PC-9 (cell line): ENCODE data around the gene FGF1. TPM values are rescaled to one million over a fixed set of nuclear protein-coding genes. Genes with fewer than 3 reads are reported as not detected.

Source experiments
- BruUV-seq: library from RNA; stranded (reverse); fragments of 400-500 nt; replicated peaks from 2 replicates; lab custom pipeline; 2021; lab: Mats Ljungman, UMichigan
- CTCF ChIA-PET: fragments of 300-600 bp; sonication (Branson Sonifier 250); formaldehyde crosslinking; loops from one replicate; lab custom pipeline; 2022; ENCODE audit warnings: antibody characterized with exemption; lab: Charles Lee
- POLR2A ChIA-PET: fragments of 300-600 bp; sonication (Branson Sonifier 250); formaldehyde crosslinking; loops from one replicate; lab custom pipeline; 2022; ENCODE audit warnings: antibody characterized with exemption; ENCODE audit not compliant: unreplicated experiment; lab: Charles Lee
- DNase-seq, 2 experiments: peaks; one replicate each; pipeline versions ENCODE4 v3.0.0 to v3.0.0-alpha.2; 2015 to 2022; ENCODE audit warnings: mixed read lengths in 1 of 2
- H2AFZ ChIP-seq: fragments of 200-600 bp; sonication (generic); 2 replicates; pipeline ENCODE4 v1.8.1; 2017; ENCODE audit warnings: antibody characterized with exemption
- H3F3A ChIP-seq: fragments of 200-600 bp; sonication (generic); 2 replicates; pipeline ENCODE4 v1.8.1; 2017; ENCODE audit warnings: antibody characterized with exemption, mild to moderate bottlenecking, low read depth; ENCODE audit not compliant: insufficient read depth
- H3K27ac ChIP-seq: fragments of 200-600 bp; sonication (generic); 2 replicates; pipeline ENCODE4 v1.6.1; 2016; ENCODE audit warnings: mixed run types
- H3K27me3 ChIP-seq: fragments of 200-600 bp; sonication (generic); 2 replicates; pipeline ENCODE4 v1.6.1; 2016; ENCODE audit warnings: low read depth, mixed run types; ENCODE audit not compliant: insufficient read depth
- H3K36me3 ChIP-seq: fragments of 200-600 bp; sonication (generic); 2 replicates; pipeline ENCODE4 v1.6.1; 2016; ENCODE audit warnings: low read depth, mixed run types
- H3K4me1 ChIP-seq: fragments of 200-600 bp; sonication (generic); replicated peaks from 2 replicates; pipeline ENCODE4 v1.6.1; 2016; ENCODE audit warnings: mixed run types; ENCODE audit not compliant: insufficient read depth
- H3K4me2 ChIP-seq: fragments of 200-600 bp; sonication (generic); 2 replicates; pipeline ENCODE4 v1.6.1; 2017; ENCODE audit warnings: mixed run types
- H3K4me3 ChIP-seq: fragments of 200-600 bp; sonication (generic); 2 replicates; pipeline ENCODE4 v1.6.1; 2016; ENCODE audit warnings: mixed run types
- H3K79me2 ChIP-seq: fragments of 200-600 bp; sonication (generic); 2 replicates; pipeline ENCODE4 v1.6.1; 2017; ENCODE audit warnings: low read depth, mixed run types
- H3K9me2 ChIP-seq: fragments of 200-600 bp; sonication (generic); 2 replicates; pipeline ENCODE4 v1.8.1; 2017; ENCODE audit warnings: mild to moderate bottlenecking; ENCODE audit not compliant: insufficient read depth
- H3K9me3 ChIP-seq: fragments of 200-600 bp; sonication (generic); 2 replicates; pipeline ENCODE4 v1.8.1; 2016; ENCODE audit warnings: low read depth; ENCODE audit not compliant: insufficient read depth
- H4K20me1 ChIP-seq: fragments of 200-600 bp; sonication (generic); 2 replicates; pipeline ENCODE4 v1.8.1; 2017; ENCODE audit not compliant: insufficient read depth
- CTCF ChIP-seq: fragments of 200-600 bp; sonication (generic); conservative IDR thresholded peaks from 2 replicates; pipeline ENCODE4 v1.6.1; 2017; ENCODE audit warnings: mixed run types, antibody characterized with exemption, mild to moderate bottlenecking, moderate library complexity
- EZH2 ChIP-seq: fragments of 200-600 bp; sonication (generic); IDR thresholded peaks from 2 replicates; pipeline ENCODE4 v1.8.0; 2017; ENCODE audit warnings: antibody characterized with exemption, low read depth
- intact Hi-C: fragments of 100-400 bp; cut with micrococcal nuclease; formaldehyde crosslinking; loops from one replicate; pipeline ENCODE4 v1.10.0; 2022; ENCODE audit not compliant: unreplicated experiment
- total RNA-seq: library from RNA; stranded (reverse); gene quantifications from 2 replicates; pipeline ENCODE4 v1.2.3, GENCODE V29; 2021

Gene FGF1
- total RNA-seq, 1 experiment from 2014 or later = 0.44 TPM

- no peaks in the 10 kb centered on the region for H3K9me3 ChIP-seq
- H3K4me3 ChIP-seq = no peak overlapping the region
- H3K36me3 ChIP-seq = no peaks in the 10 kb centered on the region
- ChIA-PET CTCF (no interaction called here), POLR2A (interaction anchor here (0.7 kb wide), 1 partner anchor 302 kb away, joined by 9 read pairs; no protein-coding TSS in a partner anchor)
- intact Hi-C loops = no loop called here
- H3K27me3 ChIP-seq = no peaks in the 10 kb centered on the region
- TF ChIP-seq EZH2 (no peak), CTCF (no peak)
- no peaks in the 10 kb centered on the region for H4K20me1 ChIP-seq
- no TSS peak for BruUV-seq
- H3F3A ChIP-seq = no peaks in the 10 kb centered on the region
- H2AFZ ChIP-seq = no peak overlapping the region
- no peak for DNase-seq
- H3K4me2 ChIP-seq = no peak overlapping the region
- H3K9me2 ChIP-seq = no peaks in the 10 kb centered on the region; the same call in 1 of the 2 replicates
- no peak overlapping the region for H3K27ac ChIP-seq
- H3K79me2 ChIP-seq = no peaks in the 10 kb centered on the region
- H3K4me1 ChIP-seq = no peaks in the 10 kb centered on the region
Measured at GRCh38 chr5:142572006-142572405, 113.9 kb downstream of the FGF1 start.

GRCh38 chr5:142571371-142571770 is 114.5 kb downstream of the FGF1 start:
- intact Hi-C loops = no loop called here
- no peak overlapping the region for H3K4me3 ChIP-seq
- BruUV-seq = no TSS peak
- no peaks in the 10 kb centered on the region for H3K4me1 ChIP-seq
- CTCF ChIA-PET = no interaction called here
- no peak overlapping the region for H2AFZ ChIP-seq
- H3K4me2 ChIP-seq = no peak overlapping the region
- H4K20me1 ChIP-seq = no peaks in the 10 kb centered on the region
- H3K36me3 ChIP-seq = no peaks in the 10 kb centered on the region
- no peaks in the 10 kb centered on the region for H3K79me2 ChIP-seq
- POLR2A ChIA-PET = interaction anchor here (0.7 kb wide), 1 partner anchor 302 kb away, joined by 9 read pairs; no protein-coding TSS in a partner anchor
- H3K27me3 ChIP-seq = no peaks in the 10 kb centered on the region
- no peak for DNase-seq
- H3K9me3 ChIP-seq = no peaks in the 10 kb centered on the region
- H3K9me2 ChIP-seq = no peaks in the 10 kb centered on the region; the same call in 1 of the 2 replicates
- TF ChIP-seq CTCF = no peak
- no peak for TF ChIP-seq EZH2
- H3K27ac ChIP-seq = no peak overlapping the region
- H3F3A ChIP-seq = no peaks in the 10 kb centered on the region

DNA sequence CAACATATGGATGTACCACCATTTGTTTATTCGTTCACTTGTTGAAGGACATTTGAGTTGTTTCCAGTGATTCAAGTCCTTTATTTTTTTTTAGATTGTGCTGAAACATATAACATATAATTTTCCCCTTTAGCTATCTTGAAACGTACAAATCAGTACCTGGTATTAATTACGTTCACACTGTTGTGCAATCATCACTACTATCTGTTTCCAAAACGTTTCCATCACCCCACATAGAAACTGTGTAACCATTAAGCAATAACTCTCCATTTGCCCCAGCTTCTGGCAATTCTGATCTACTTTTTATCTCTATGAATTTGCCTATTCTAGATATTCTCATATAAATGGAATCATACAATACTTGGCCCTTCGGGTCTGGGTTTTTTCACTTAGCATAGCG is 116.0 kb downstream of the FGF1 start:
- no peaks in the 10 kb centered on the region for H3K79me2 ChIP-seq
- no peaks in the 10 kb centered on the region for H3K4me1 ChIP-seq
- TF ChIP-seq CTCF (no peak), EZH2 (no peak)
- H3K9me3 ChIP-seq = no peaks in the 10 kb centered on the region
- no peaks in the 10 kb centered on the region for H3K27me3 ChIP-seq
- intact Hi-C loops = no loop called here
- no peaks in the 10 kb centered on the region for H3K36me3 ChIP-seq
- no peak overlapping the region for H3K4me3 ChIP-seq
- no peaks in the 10 kb centered on the region for H3F3A ChIP-seq
- no TSS peak for BruUV-seq
- H4K20me1 ChIP-seq = no peaks in the 10 kb centered on the region
- ChIA-PET POLR2A (no interaction called here), CTCF (no interaction called here)
- no peak overlapping the region for H3K4me2 ChIP-seq
- no peak for DNase-seq
- no peak overlapping the region for H2AFZ ChIP-seq
- no peaks in the 10 kb centered on the region; the same call in 1 of the 2 replicates for H3K9me2 ChIP-seq
- no peak overlapping the region for H3K27ac ChIP-seq
